ENCODE measurements around the gene GPR162.

Gene GPR162

GRCh38 chr12:6787309-6787708 lies 34.3 kb upstream of the GPR162 start:
- in situ Hi-C loops (cut with HindIII; ENCODE audit: low sequenced_read_pairs): no loop called here
- TF ChIP-seq CTCF (IDR thresholded peaks at IDR 0.05; ENCODE audit: low read depth, low read length, missing control alignments): no peak
- no peak for DNase-seq (ENCODE audit: low read depth)
- H3K4me3 ChIP-seq (ENCODE audit: low read depth, low read length): no peak overlapping the region

DNA sequence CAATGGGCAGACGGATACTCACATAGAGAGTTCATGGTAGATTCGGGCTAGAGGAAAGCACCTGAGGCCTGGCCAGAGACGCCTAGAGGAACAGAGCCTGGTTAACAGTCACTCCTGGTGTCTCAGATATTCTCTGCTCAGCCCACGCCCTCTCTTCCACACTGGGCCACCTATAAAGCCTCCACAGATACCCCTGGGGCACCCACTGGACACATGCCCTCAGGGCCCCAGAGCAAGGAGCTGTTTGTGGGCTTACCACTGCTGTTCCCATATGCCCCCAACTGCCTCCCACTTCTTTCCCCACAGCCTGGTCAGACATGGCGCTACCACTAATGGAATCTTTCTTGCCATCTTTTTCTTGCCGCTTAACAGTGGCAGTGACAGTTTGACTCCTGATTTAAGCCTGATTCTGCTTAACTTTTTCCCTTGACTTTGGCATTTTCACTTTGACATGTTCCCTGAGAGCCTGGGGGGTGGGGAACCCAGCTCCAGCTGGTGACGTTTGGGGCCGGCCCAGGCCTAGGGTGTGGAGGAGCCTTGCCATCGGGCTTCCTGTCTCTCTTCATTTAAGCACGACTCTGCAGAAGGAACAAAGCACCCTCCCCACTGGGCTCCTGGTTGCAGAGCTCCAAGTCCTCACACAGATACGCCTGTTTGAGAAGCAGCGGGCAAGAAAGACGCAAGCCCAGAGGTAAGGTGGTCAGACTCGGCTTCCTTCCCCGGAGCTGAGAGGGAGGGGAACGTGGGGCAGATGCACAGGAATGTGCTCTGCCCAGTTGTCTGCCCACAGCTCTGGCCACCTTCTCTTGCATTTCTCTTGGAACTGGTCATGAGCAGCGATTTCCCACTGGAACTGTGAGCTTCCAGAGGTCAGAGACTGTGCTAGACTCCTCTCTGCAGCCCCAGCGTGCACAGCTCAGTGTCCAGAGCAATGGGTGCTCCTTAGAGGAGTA lies 32.4 kb upstream of the GPR162 start, which contains the start of gene CD4:
Gene CD4, plus strand, starts transcription at position 557 of the 953 bp plus-strand sequence. CDS start 10,611 bp downstream, outside the sequence.
- DNase-seq (ENCODE audit: low read depth): no peak
- in situ Hi-C loops (cut with HindIII; ENCODE audit: low sequenced_read_pairs): no loop called here
- TF ChIP-seq CTCF (IDR thresholded peaks at IDR 0.05; ENCODE audit: low read depth, low read length, missing control alignments): no peak
- no peak within 1 kb of the TSS for H3K4me3 ChIP-seq (ENCODE audit: low read depth, low read length)

DNA sequence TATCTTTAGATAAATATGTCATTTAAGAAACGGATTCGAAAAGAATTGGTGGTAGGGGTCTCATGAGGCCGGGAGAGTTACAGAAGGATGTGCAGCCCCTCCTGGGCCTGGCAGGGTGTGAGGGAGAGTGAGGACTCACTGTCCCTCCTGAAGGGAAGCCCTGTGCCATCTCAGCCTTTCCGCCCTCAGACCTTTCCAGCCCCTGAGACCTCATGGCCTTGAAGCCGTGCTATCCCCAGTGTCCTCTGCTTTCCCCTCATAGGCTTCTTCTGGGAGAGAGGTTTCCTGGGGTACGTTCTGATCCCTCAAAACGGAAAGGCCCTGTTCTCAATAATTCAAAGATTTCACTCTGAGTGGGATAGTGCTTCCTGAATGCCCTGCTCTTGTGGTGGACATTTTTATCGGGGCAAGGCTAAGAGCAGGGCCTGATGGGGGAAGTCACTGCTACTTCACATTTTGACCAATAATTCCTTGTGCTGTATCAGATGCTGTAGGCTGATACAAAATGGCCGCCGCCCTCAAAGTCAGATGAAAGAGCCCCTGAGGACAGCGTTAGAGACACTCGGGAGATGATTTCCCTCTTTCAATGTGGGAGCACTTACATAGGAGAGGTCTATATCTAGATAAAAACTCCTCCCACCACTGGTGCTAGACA lies 31.0 kb upstream of the GPR162 start:
- no peak for DNase-seq (ENCODE audit: low read depth)
- no peak overlapping the region for H3K4me3 ChIP-seq (ENCODE audit: low read depth, low read length)
- in situ Hi-C loops (cut with HindIII; ENCODE audit: low sequenced_read_pairs): loop anchor here (10.0 kb wide), 1 partner anchor 156 kb away; the partner anchor contains the start of gene LPAR5
- TF ChIP-seq CTCF (IDR thresholded peaks at IDR 0.05; ENCODE audit: low read depth, low read length, missing control alignments): no peak

DNA sequence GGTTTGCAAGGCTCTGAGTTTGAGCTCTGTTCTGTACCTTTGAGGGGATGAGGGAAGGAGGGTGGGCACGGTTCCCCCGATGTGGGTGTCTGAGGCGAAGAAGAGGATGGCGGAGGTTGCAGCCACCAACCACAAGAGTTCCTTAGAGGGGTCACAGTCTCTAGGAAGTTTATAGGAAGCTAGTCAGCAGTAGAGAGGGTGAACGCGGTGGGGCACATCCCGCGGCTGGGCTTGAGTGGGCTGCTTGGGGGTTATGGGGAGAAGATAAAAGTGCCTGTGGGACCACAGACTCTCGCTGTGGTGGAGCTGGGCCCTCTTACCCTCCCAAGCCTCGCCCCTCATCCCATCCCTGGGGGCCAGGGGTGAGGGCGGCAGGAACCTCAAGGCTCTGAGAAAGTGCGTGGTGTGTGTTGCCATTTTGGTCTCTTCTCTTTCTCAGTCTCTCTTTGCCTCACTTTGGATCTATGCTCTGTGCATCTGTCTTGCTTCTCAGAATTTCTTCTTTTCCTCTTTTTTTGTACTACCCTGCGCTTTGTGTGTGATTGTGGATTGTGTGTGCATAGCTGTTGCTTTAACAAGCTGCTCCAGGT lies 29.6 kb upstream of the GPR162 start:
- H3K4me3 ChIP-seq (ENCODE audit: low read depth, low read length): no peak overlapping the region
- DNase-seq (ENCODE audit: low read depth): no peak
- TF ChIP-seq CTCF (IDR thresholded peaks at IDR 0.05; ENCODE audit: low read depth, low read length, missing control alignments): no peak
- in situ Hi-C loops (cut with HindIII; ENCODE audit: low sequenced_read_pairs): loop anchor here (10.0 kb wide), 1 partner anchor 157 kb away; the partner anchor contains the start of gene LPAR5

- in situ Hi-C loops (cut with HindIII; ENCODE audit: low sequenced_read_pairs): loop anchor here (10.0 kb wide), 1 partner anchor 158 kb away; the partner anchor contains the start of gene LPAR5
- TF ChIP-seq CTCF (IDR thresholded peaks at IDR 0.05; ENCODE audit: low read depth, low read length, missing control alignments): no peak
- no peak for DNase-seq (ENCODE audit: low read depth)
- H3K4me3 ChIP-seq (ENCODE audit: low read depth, low read length): no peak overlapping the region
These were observed 29.0 kb upstream of the GPR162 start for GRCh38 chr12:6792522-6793201.

DNA sequence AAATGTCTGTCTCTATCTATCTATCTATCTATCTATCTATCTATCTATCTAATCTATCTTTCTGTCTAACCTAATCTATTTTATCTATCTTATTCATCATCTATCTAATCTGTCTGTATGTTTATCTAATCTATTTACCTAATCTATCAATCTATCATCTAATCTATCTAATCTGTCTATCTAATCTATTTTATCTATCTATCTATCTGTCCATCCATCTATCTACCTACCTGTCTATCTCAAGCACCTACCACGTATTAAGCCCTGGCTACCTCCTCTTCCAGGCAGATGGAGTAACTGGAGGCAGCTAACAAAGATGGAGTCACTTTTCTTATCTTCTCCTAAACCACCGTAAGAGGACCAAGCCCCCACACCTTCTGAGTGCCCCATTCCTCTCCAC lies 26.5 kb upstream of the GPR162 start:
- TF ChIP-seq CTCF (IDR thresholded peaks at IDR 0.05; ENCODE audit: low read depth, low read length, missing control alignments): no peak
- in situ Hi-C loops (cut with HindIII; ENCODE audit: low sequenced_read_pairs): loop anchor here (5.0 to 10.0 kb wide), 2 partner anchors 68 to 160 kb away; partner anchors contain the start of gene LPAR5
- DNase-seq (ENCODE audit: low read depth): no peak
- no peak overlapping the region for H3K4me3 ChIP-seq (ENCODE audit: low read depth, low read length)
